Neural cell (in vitro differentiated cells): Measurements from ENCODE around the gene LY6G5C.

ENCODE experiments used
- CTCF ChIP-seq: fragments of 450-650 bp; IDR thresholded peaks from 2 replicates; pipeline ENCODE4 v1.5.1; 2014; ENCODE audit warnings: antibody characterized with exemption, mild to moderate bottlenecking, moderate library complexity; ENCODE audit not compliant: poor library complexity, severe bottlenecking
- EP300 ChIP-seq: fragments of 450-650 bp; conservative IDR thresholded peaks from 2 replicates; pipeline ENCODE4 v1.6.1; 2014; ENCODE audit warnings: antibody characterized with exemption, mild to moderate bottlenecking, moderate library complexity; ENCODE audit not compliant: poor library complexity, severe bottlenecking
- EZH2 ChIP-seq: fragments of 200-600, 300-800 bp; shearing (Covaris generic), sonication (generic); IDR thresholded peaks from 2 replicates; pipeline ENCODE4 v1.6.1; 2014; ENCODE audit warnings: antibody characterized with exemption, low read length, borderline replicate concordance, mild to moderate bottlenecking; ENCODE audit not compliant: insufficient read depth, poor library complexity, severe bottlenecking
- MXI1 ChIP-seq: fragments of 450-650 bp; conservative IDR thresholded peaks from 2 replicates; pipeline ENCODE4 v1.6.1; 2014; ENCODE audit warnings: antibody characterized with exemption, mild to moderate bottlenecking; ENCODE audit not compliant: poor library complexity, severe bottlenecking
- POLR2AphosphoS5 ChIP-seq: IDR thresholded peaks from 2 replicates; pipeline ENCODE4 v1.6.1; 2012
- RAD21 ChIP-seq: fragments of 450-650 bp; conservative IDR thresholded peaks from 2 replicates; pipeline ENCODE4 v1.6.1; 2014; ENCODE audit warnings: antibody characterized with exemption, mild to moderate bottlenecking, moderate library complexity
- REST ChIP-seq: IDR thresholded peaks from 2 replicates; pipeline ENCODE4 v1.6.1; 2012; ENCODE audit warnings: borderline replicate concordance
- SMC3 ChIP-seq: fragments of 450-650 bp; conservative IDR thresholded peaks from 2 replicates; pipeline ENCODE4 v1.6.1; 2014; ENCODE audit warnings: antibody characterized with exemption, mild to moderate bottlenecking, moderate library complexity; ENCODE audit not compliant: poor library complexity
- TAF1 ChIP-seq: IDR thresholded peaks from 2 replicates; pipeline ENCODE4 v1.6.1; 2012; ENCODE audit warnings: low read depth

GRCh38 chr6:31700740-31701401 is 20.0 kb upstream of the LY6G5C start:
- TF ChIP-seq CTCF = no peak
- no peak for TF ChIP-seq EP300
- no peak for TF ChIP-seq REST
- no peak for TF ChIP-seq TAF1
- TF ChIP-seq EZH2 = no peak
- TF ChIP-seq POLR2AphosphoS5 = no peak
- TF ChIP-seq RAD21 = no peak
- no peak for TF ChIP-seq SMC3
- no peak for TF ChIP-seq MXI1
